ENCODE data around the gene CNTNAP2. TPM values are rescaled to one million over a fixed set of nuclear protein-coding genes. Genes with fewer than 3 reads are reported as not detected.

Gene CNTNAP2
- total RNA-seq, 1 experiment from 2014 or later: 42.5 TPM

- H3K9me3 Mint-ChIP-seq (ENCODE audit: unreplicated experiment): peaks cover 9% of the 10 kb centered on the region
- intact Hi-C loops (cut with micrococcal nuclease; ENCODE audit: unreplicated experiment): no loop called here
- no TSS peak for BruUV-seq (replicated peaks)
- ChIA-PET CTCF (no interaction called here), POLR2A (no interaction called here)
- TF ChIP-seq, protein P1, sequence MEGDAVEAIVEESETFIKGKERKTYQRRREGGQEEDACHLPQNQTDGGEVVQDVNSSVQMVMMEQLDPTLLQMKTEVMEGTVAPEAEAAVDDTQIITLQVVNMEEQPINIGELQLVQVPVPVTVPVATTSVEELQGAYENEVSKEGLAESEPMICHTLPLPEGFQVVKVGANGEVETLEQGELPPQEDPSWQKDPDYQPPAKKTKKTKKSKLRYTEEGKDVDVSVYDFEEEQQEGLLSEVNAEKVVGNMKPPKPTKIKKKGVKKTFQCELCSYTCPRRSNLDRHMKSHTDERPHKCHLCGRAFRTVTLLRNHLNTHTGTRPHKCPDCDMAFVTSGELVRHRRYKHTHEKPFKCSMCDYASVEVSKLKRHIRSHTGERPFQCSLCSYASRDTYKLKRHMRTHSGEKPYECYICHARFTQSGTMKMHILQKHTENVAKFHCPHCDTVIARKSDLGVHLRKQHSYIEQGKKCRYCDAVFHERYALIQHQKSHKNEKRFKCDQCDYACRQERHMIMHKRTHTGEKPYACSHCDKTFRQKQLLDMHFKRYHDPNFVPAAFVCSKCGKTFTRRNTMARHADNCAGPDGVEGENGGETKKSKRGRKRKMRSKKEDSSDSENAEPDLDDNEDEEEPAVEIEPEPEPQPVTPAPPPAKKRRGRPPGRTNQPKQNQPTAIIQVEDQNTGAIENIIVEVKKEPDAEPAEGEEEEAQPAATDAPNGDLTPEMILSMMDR (IDR thresholded peaks at IDR 0.05; ENCODE audit: insufficient read depth in 1 of 2, low read depth in 1 of 2, low read length in 1 of 2, severe bottlenecking in 1 of 2, unreplicated experiment in 1 of 2): no peak
- no peaks in the 10 kb centered on the region for H3K27me3 ChIP-seq (replicated peaks; ENCODE audit: control insufficient read depth, insufficient read depth, low read length)
- H3K27ac Mint-ChIP-seq (ENCODE audit: unreplicated experiment): no peak overlapping the region
- H3K4me3 Mint-ChIP-seq (ENCODE audit: unreplicated experiment): no peak overlapping the region
- no peak overlapping the region for H3K4me3 ChIP-seq (ENCODE audit: low read depth, low read length)
- H3K4me1 Mint-ChIP-seq (ENCODE audit: low read depth, unreplicated experiment): no peaks in the 10 kb centered on the region
- no peaks in the 10 kb centered on the region for H3K4me1 ChIP-seq
- no peaks in the 10 kb centered on the region for H3K27me3 Mint-ChIP-seq (ENCODE audit: insufficient read depth, unreplicated experiment)
- H3K36me3 Mint-ChIP-seq (ENCODE audit: insufficient read depth, unreplicated experiment): peaks cover 21% of the 10 kb centered on the region
- DNase-seq: no peak
- H3K36me3 ChIP-seq (ENCODE audit: control insufficient read depth, insufficient read depth, low read length): peaks cover 2% of the 10 kb centered on the region; the same call in 1 of the 2 replicates
- no peaks in the 10 kb centered on the region for H3K9me3 ChIP-seq
Measured at GRCh38 chr7:148362541-148362940, 2245.9 kb downstream of the CNTNAP2 start.

- POLR2A ChIA-PET: no interaction called here
- BruUV-seq (replicated peaks): no TSS peak
- Histone ChIP-seq H3K4me3 (ENCODE audit: low read depth, low read length) (no peak overlapping the region), H3K9me3 (no peaks in the 10 kb centered on the region), H3K27me3 (replicated peaks; ENCODE audit: control insufficient read depth, insufficient read depth, low read length) (no peaks in the 10 kb centered on the region), H3K4me1 (no peaks in the 10 kb centered on the region), H3K36me3 (ENCODE audit: control insufficient read depth, insufficient read depth, low read length) (no peaks in the 10 kb centered on the region)
- no peak for DNase-seq
- Mint-ChIP-seq H3K4me3 (ENCODE audit: unreplicated experiment) (no peak overlapping the region), H3K9me3 (ENCODE audit: unreplicated experiment) (peaks cover 9% of the 10 kb centered on the region), H3K4me1 (ENCODE audit: low read depth, unreplicated experiment) (no peaks in the 10 kb centered on the region), H3K27me3 (ENCODE audit: insufficient read depth, unreplicated experiment) (no peaks in the 10 kb centered on the region), H3K27ac (ENCODE audit: unreplicated experiment) (no peak overlapping the region), H3K36me3 (ENCODE audit: insufficient read depth, unreplicated experiment) (peaks cover 7% of the 10 kb centered on the region)
- CTCF ChIA-PET: no interaction called here
- intact Hi-C loops (cut with micrococcal nuclease; ENCODE audit: unreplicated experiment): no loop called here
- TF ChIP-seq, protein P1 (IDR thresholded peaks at IDR 0.05; ENCODE audit: insufficient read depth in 1 of 2, low read depth in 1 of 2, low read length in 1 of 2, severe bottlenecking in 1 of 2, unreplicated experiment in 1 of 2): no peak
Measured at GRCh38 chr7:148367731-148368475, 2251.3 kb downstream of the CNTNAP2 start.

GRCh38 chr7:148368562-148368961 lies 2252.0 kb downstream of the CNTNAP2 start:
- Mint-ChIP-seq H3K36me3 (ENCODE audit: insufficient read depth, unreplicated experiment) (peaks cover 7% of the 10 kb centered on the region), H3K4me1 (ENCODE audit: low read depth, unreplicated experiment) (no peaks in the 10 kb centered on the region), H3K27ac (ENCODE audit: unreplicated experiment) (no peak overlapping the region), H3K4me3 (ENCODE audit: unreplicated experiment) (no peak overlapping the region), H3K27me3 (ENCODE audit: insufficient read depth, unreplicated experiment) (no peaks in the 10 kb centered on the region), H3K9me3 (ENCODE audit: unreplicated experiment) (peaks cover 9% of the 10 kb centered on the region)
- TF ChIP-seq, protein P1 (IDR thresholded peaks at IDR 0.05; ENCODE audit: insufficient read depth in 1 of 2, low read depth in 1 of 2, low read length in 1 of 2, severe bottlenecking in 1 of 2, unreplicated experiment in 1 of 2): no peak
- H3K9me3 ChIP-seq: no peaks in the 10 kb centered on the region
- H3K27me3 ChIP-seq (replicated peaks; ENCODE audit: control insufficient read depth, insufficient read depth, low read length): no peaks in the 10 kb centered on the region
- ChIA-PET POLR2A (no interaction called here), CTCF (no interaction called here)
- intact Hi-C loops (cut with micrococcal nuclease; ENCODE audit: unreplicated experiment): no loop called here
- BruUV-seq (replicated peaks): no TSS peak
- no peaks in the 10 kb centered on the region for H3K36me3 ChIP-seq (ENCODE audit: control insufficient read depth, insufficient read depth, low read length)
- DNase-seq: no peak
- H3K4me1 ChIP-seq: no peaks in the 10 kb centered on the region
- no peak overlapping the region for H3K4me3 ChIP-seq (ENCODE audit: low read depth, low read length)

All from Caco-2 (cell line).